Uterus (tissue), 4 donors: ENCODE data around the gene CPN1. TPM values are rescaled to one million over a fixed set of nuclear protein-coding genes. Genes with fewer than 3 reads are reported as not detected.

Source experiments
- DNase-seq, 2 donors: peaks; one replicate each; pipeline ENCODE4 v3.0.0-alpha.2; 2019 to 2020
- H3K27ac ChIP-seq, 2 donors: fragments of 200-600 bp; sonication (generic); 1 replicate in 1 of 2; 2 replicates in 1 of 2; pipeline ENCODE4 v1.5.1; 2016 to 2018
- H3K27me3 ChIP-seq, 2 donors: fragments of 200-600 bp; sonication (generic); one replicate each; pipeline ENCODE4 v1.5.1; 2018 to 2019; ENCODE audit warnings: control low read depth in 1 of 2
- H3K36me3 ChIP-seq, 2 donors: fragments of 200-600 bp; sonication (generic); one replicate each; pipeline ENCODE4 v1.5.1; 2019; ENCODE audit warnings: control low read depth in 1 of 2
- H3K4me1 ChIP-seq, 2 donors: fragments of 200-600 bp; sonication (generic); one replicate each; pipeline ENCODE4 v1.5.1; 2018 to 2019; ENCODE audit warnings: control low read depth in 1 of 2
- H3K4me3 ChIP-seq, 2 donors: fragments of 200-600 bp; sonication (generic); 1 replicate in 1 of 2; 2 replicates in 1 of 2; pipeline ENCODE4 v1.5.1; 2018 to 2019; ENCODE audit warnings: mild to moderate bottlenecking in 1 of 2
- H3K9me3 ChIP-seq, 2 donors: fragments of 200-600 bp; sonication (generic); one replicate each; pipeline ENCODE4 v1.5.1; 2019; ENCODE audit warnings: control low read depth in 1 of 2
- CTCF ChIP-seq, 4 experiments: fragments of 200-600 bp in 2 of 4; fragments of 450-650 bp in 2 of 4; sonication (generic) in 2 of 4; IDR thresholded peaks; one replicate each; pipeline ENCODE4 v1.5.1; 2016 to 2019; ENCODE audit warnings: antibody characterized with exemption in 4 of 4, mild to moderate bottlenecking in 2 of 4, moderate library complexity in 1 of 4
- POLR2A ChIP-seq, 2 donors: fragments of 450-650 bp; IDR thresholded peaks; one replicate each; pipeline ENCODE4 v1.6.1; 2016; ENCODE audit warnings: antibody characterized with exemption in 2 of 2, mild to moderate bottlenecking in 1 of 2, moderate library complexity in 1 of 2
- intact Hi-C: fragments of 100-400 bp; cut with DNase I; formaldehyde crosslinking; loops from one replicate; pipeline ENCODE4 v1.15.1; 2023; ENCODE audit warnings: low total_unique reads
- total RNA-seq, 4 donors: library from RNA; depleted of rRNA in 3 of 4; stranded (reverse); fragments of >200 nt in 3 of 4; gene quantifications; one replicate each; pipeline versions ENCODE4 v1.1.0 to v1.2.4, GENCODE V29; 2014 to 2023
- donor health status: DM: yes; HTN: yes; CAD: no.

CPN1 gene
- total RNA-seq, 4 donors from 2014 or later, result not detected

DNA sequence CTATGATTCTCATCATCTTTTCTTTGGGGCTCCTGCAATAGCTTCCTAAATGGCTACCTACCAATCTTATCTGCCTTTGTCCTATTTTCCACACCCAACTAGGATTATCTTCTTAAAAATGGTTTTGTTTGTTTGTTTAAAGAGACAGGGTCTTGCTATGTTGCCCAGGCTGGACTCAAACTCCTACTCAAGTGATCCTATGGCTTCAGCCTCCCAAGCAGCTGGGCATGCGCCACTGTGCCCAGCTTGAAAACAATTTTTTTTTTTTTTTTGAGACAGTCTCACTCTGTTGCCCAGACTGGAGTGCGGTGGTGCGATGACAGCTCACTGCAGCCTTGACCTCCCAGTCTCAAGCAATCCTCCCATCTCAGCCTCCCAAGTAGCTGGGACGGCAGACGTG is 86.9 kb downstream of the CPN1 start:
- intact Hi-C loops, result loop anchor here (5.0 kb wide), 1 partner anchor 688 kb away; no protein-coding TSS in a partner anchor
- no peaks in the 10 kb centered on the region for H3K27me3 ChIP-seq
- peaks cover 0 to 6% of the 10 kb centered on the region in 2 donors for H3K4me1 ChIP-seq
- no peak for TF ChIP-seq POLR2A (IDR thresholded peaks at IDR 0.05)
- no peak for TF ChIP-seq CTCF (IDR thresholded peaks at IDR 0.05)
- H3K4me3 ChIP-seq, result no peak overlapping the region
- no peak for DNase-seq
- no peaks in the 10 kb centered on the region for H3K9me3 ChIP-seq
- H3K27ac ChIP-seq, result peak overlapping the region in 1 of 2 donors; percentile 21
- H3K36me3 ChIP-seq, result no peaks in the 10 kb centered on the region

- intact Hi-C loops, result no loop called here
- no peaks in the 10 kb centered on the region for H3K27me3 ChIP-seq
- TF ChIP-seq POLR2A (IDR thresholded peaks at IDR 0.05), result no peak
- no peak for TF ChIP-seq CTCF (IDR thresholded peaks at IDR 0.05)
- H3K4me3 ChIP-seq, result no peak overlapping the region
- no peaks in the 10 kb centered on the region for H3K36me3 ChIP-seq
- H3K4me1 ChIP-seq, result peaks cover 0 to 6% of the 10 kb centered on the region in 2 donors
- H3K27ac ChIP-seq, result peak overlapping the region in 1 of 2 donors; percentile 21
- H3K9me3 ChIP-seq, result no peaks in the 10 kb centered on the region
- peak in 1 of 2 donors; percentile 42 for DNase-seq
Measured at GRCh38 chr10:99993701-99994689, 87.7 kb downstream of the CPN1 start.

Other genes starting within 250 kb of the CPN1 start
- gene DNMBP, start 71.9 kb downstream of the CPN1 start, total RNA-seq, result 10 to 100 TPM in 3 of 4 donors, 1 to 10 TPM in 1; 5.9 to 34.9 (median 22.4) TPM
- gene ERLIN1, start 104.2 kb upstream of the CPN1 start, total RNA-seq, result 10 to 100 TPM in 3 of 4 donors, 1 to 10 TPM in 1; 2.4 to 44.8 (median 16.7) TPM
- gene CHUK, start 147.7 kb upstream of the CPN1 start, total RNA-seq, result 10 to 100 TPM; 12.3 to 28.7 (median 24.2) TPM
- gene CWF19L1, start 185.8 kb upstream of the CPN1 start, total RNA-seq, result 10 to 100 TPM in 3 of 4 donors, 1 to 10 TPM in 1; 4.1 to 42.4 (median 29.3) TPM
- 10 to 100 TPM in 2 of 4 donors, 1 to 10 TPM in 1, under 1 TPM in 1; 0.51 to 22.7 (median 13.3) TPM for gene BLOC1S2, start 204.8 kb upstream of the CPN1 start, total RNA-seq
- gene PKD2L1, start 248.4 kb upstream of the CPN1 start, total RNA-seq, result not detected